MM.1S (cell line): ENCODE data around the gene POMGNT2.

ENCODE experiments used
- DNase-seq: peaks from one replicate; pipeline ENCODE4 v3.0.0-alpha.2; 2015
- H2AFZ ChIP-seq: fragments of 300-600 bp; sonication (generic); 2 replicates; pipeline ENCODE4 v1.6.0; 2016; ENCODE audit warnings: antibody characterized with exemption, low read length
- H3F3A ChIP-seq: fragments of 300-600 bp; sonication (generic); 2 replicates; pipeline ENCODE4 v1.6.1; 2016; ENCODE audit warnings: mild to moderate bottlenecking, antibody characterized with exemption, low read length, moderate library complexity, mixed read lengths; ENCODE audit not compliant: insufficient read depth
- H3K27ac ChIP-seq: fragments of 300-600 bp; sonication (generic); 2 replicates; pipeline ENCODE4 v1.5.1; 2016; ENCODE audit warnings: mild to moderate bottlenecking, low read length
- H3K27me3 ChIP-seq: fragments of 300-600 bp; sonication (generic); replicated peaks from 2 replicates; pipeline ENCODE4 v1.6.0; 2016; ENCODE audit warnings: low read length; ENCODE audit not compliant: insufficient read depth
- H3K36me3 ChIP-seq: fragments of 300-600 bp; sonication (generic); replicated peaks from 2 replicates; pipeline ENCODE4 v1.6.1; 2016; ENCODE audit warnings: mild to moderate bottlenecking, low read length, mixed read lengths; ENCODE audit not compliant: insufficient read depth
- H3K4me1 ChIP-seq: fragments of 300-600 bp; sonication (generic); 2 replicates; pipeline ENCODE4 v1.6.1; 2016; ENCODE audit warnings: low read length, mixed read lengths
- H3K4me2 ChIP-seq: fragments of 300-600 bp; sonication (generic); 2 replicates; pipeline ENCODE4 v1.6.0; 2016; ENCODE audit warnings: low read depth, low read length
- H3K4me3 ChIP-seq: fragments of 300-600 bp; sonication (generic); 2 replicates; pipeline ENCODE4 v1.5.1; 2016; ENCODE audit warnings: low read length, mixed read lengths
- H3K79me2 ChIP-seq: fragments of 300-600 bp; sonication (generic); 2 replicates; pipeline ENCODE4 v1.6.1; 2016; ENCODE audit warnings: mixed run types, low read length, mixed read lengths
- H3K9ac ChIP-seq: fragments of 300-600 bp; sonication (generic); 2 replicates; pipeline ENCODE4 v1.6.1; 2016; ENCODE audit warnings: low read length, mixed read lengths
- H3K9me2 ChIP-seq: fragments of 300-600 bp; sonication (generic); replicated peaks from 2 replicates; pipeline ENCODE4 v1.6.1; 2016; ENCODE audit warnings: mild to moderate bottlenecking, low read length, mixed read lengths; ENCODE audit not compliant: insufficient read depth
- H3K9me3 ChIP-seq: fragments of 300-600 bp; sonication (generic); replicated peaks from 2 replicates; pipeline ENCODE4 v1.6.1; 2016; ENCODE audit warnings: mild to moderate bottlenecking, low read length, mixed read lengths; ENCODE audit not compliant: insufficient read depth
- H4K20me1 ChIP-seq: fragments of 300-600 bp; sonication (generic); 2 replicates; pipeline ENCODE4 v1.6.1; 2016; ENCODE audit warnings: mild to moderate bottlenecking, low read length, moderate library complexity, mixed read lengths; ENCODE audit not compliant: insufficient read depth
- EZH2 ChIP-seq: fragments of 300-600 bp; sonication (generic); optimal IDR thresholded peaks from 2 replicates; pipeline ENCODE3; 2017; ENCODE audit warnings: low read depth, mild to moderate bottlenecking, antibody characterized with exemption, low read length, mixed read lengths
- EZH2phosphoT487 ChIP-seq: fragments of 300-600 bp; sonication (generic); IDR thresholded peaks from 2 replicates; pipeline ENCODE4 v1.6.1; 2018; ENCODE audit warnings: antibody characterized with exemption, low read length
- TF ChIP-seq, protein P1 (sequence below): fragments of 300-600 bp; sonication (generic); IDR thresholded peaks from 2 replicates; pipeline ENCODE4 v1.5.1; 2016; ENCODE audit warnings: antibody characterized with exemption, low read length, mixed read lengths

Gene POMGNT2

DNA sequence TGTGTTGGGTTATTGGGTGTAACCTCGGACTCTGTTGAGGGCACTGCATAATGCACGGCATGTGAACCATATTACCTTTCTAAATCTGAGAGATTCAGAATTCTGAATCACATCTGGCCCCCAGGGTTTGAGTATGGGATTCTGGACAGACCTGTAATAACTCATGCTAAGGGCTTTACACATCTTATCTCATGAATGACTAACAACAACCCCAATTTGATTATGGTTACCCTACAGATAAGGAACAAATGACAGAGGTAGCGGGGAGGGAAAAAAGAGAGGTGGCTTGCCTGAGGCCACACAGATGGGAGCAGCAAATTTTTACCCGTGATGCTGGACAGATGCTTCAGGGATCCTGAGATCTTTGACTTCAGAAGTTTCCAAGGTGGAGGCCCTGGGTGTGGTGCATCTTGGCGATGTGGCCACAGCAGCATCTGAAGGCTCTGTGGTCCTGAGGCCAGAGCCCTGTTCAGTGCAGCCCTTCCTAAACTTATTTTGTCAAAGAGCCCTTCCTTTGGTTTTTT is 43.8 kb downstream of the POMGNT2 start:
- no peaks in the 10 kb centered on the region for H3K27me3 ChIP-seq
- no peak overlapping the region for H3K4me3 ChIP-seq
- no peaks in the 10 kb centered on the region for H3K9me2 ChIP-seq
- H3K36me3 ChIP-seq: no peaks in the 10 kb centered on the region
- no peak overlapping the region for H2AFZ ChIP-seq
- no peak overlapping the region for H3K4me2 ChIP-seq
- no peak overlapping the region for H3K27ac ChIP-seq
- TF ChIP-seq, protein P1, sequence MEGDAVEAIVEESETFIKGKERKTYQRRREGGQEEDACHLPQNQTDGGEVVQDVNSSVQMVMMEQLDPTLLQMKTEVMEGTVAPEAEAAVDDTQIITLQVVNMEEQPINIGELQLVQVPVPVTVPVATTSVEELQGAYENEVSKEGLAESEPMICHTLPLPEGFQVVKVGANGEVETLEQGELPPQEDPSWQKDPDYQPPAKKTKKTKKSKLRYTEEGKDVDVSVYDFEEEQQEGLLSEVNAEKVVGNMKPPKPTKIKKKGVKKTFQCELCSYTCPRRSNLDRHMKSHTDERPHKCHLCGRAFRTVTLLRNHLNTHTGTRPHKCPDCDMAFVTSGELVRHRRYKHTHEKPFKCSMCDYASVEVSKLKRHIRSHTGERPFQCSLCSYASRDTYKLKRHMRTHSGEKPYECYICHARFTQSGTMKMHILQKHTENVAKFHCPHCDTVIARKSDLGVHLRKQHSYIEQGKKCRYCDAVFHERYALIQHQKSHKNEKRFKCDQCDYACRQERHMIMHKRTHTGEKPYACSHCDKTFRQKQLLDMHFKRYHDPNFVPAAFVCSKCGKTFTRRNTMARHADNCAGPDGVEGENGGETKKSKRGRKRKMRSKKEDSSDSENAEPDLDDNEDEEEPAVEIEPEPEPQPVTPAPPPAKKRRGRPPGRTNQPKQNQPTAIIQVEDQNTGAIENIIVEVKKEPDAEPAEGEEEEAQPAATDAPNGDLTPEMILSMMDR: no peak
- TF ChIP-seq EZH2phosphoT487 (no peak), EZH2 (no peak)
- H3K79me2 ChIP-seq: no peaks in the 10 kb centered on the region
- H3F3A ChIP-seq: no peaks in the 10 kb centered on the region
- no peaks in the 10 kb centered on the region for H3K9me3 ChIP-seq
- H3K4me1 ChIP-seq: no peaks in the 10 kb centered on the region
- no peak for DNase-seq
- H4K20me1 ChIP-seq: no peaks in the 10 kb centered on the region
- no peak overlapping the region for H3K9ac ChIP-seq

DNA sequence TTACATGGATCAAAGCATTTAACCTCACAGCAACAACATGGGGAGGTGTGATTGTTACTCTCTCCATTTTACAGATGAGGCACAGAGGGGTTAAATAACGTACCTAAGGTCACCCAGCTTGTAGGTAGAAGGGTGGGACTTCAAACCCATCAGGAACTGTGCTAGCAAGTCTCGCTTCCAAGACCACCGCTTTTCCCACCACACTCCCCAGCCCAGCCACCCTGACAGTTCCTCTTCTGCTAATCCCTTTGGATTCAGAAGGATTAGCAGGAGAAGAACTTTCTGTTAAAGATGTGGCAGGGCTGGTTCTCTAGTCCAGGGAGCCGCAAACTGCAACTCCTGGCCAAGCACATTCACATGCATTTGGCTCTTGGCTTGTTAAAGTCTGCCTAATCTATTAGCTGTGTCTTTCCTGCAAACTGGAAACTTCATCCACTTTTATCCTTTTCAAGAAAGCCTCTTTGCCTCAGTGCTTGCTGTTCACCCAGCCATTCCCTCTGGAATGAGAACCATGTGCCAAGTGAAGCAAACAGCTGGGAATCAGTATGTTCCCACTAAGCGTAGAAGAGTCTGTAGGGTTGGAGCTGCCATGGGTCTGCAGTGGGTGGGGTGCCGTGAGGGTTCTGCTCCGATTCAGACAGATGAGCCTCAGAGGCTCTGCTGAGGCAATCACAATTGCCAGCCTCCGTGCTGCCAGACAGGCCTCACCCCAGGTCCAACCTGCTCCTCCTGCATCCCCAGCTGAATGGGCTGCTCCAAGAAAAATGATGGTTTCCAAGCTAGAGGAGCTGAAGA is 44.6 kb downstream of the POMGNT2 start:
- H3K27me3 ChIP-seq: no peaks in the 10 kb centered on the region
- H3K9ac ChIP-seq: no peak overlapping the region
- H3K4me3 ChIP-seq: no peak overlapping the region
- no peak overlapping the region for H3K27ac ChIP-seq
- H3K9me2 ChIP-seq: no peaks in the 10 kb centered on the region
- no peaks in the 10 kb centered on the region for H3K36me3 ChIP-seq
- DNase-seq: no peak
- H3K79me2 ChIP-seq: no peaks in the 10 kb centered on the region
- no peaks in the 10 kb centered on the region for H3K4me1 ChIP-seq
- H2AFZ ChIP-seq: no peak overlapping the region
- no peaks in the 10 kb centered on the region for H3K9me3 ChIP-seq
- H3F3A ChIP-seq: no peaks in the 10 kb centered on the region
- TF ChIP-seq EZH2phosphoT487: no peak
- TF ChIP-seq, protein P1: no peak
- no peak for TF ChIP-seq EZH2
- H4K20me1 ChIP-seq: no peaks in the 10 kb centered on the region
- H3K4me2 ChIP-seq: no peak overlapping the region

DNA sequence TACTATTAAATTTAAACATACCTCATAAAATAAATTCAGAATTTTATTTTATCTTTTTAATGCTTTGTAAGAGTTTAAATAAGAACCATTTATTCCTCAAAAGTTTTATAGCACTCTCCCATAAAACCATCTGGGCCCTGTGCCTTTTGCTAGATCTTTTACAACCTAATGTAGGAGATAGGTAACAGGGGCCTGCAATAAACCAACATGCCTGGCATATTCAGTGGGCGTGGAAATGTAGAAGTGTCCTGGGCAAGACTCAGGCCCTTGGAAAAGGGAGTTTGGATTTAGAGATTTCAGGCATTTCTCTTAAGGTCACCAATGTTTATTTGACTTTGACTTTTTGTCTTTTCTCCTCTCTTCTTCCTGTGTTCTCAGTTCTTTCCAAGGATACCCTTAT is 46.4 kb downstream of the POMGNT2 start:
- no peaks in the 10 kb centered on the region for H3K9me3 ChIP-seq
- H3K27ac ChIP-seq: no peak overlapping the region
- no peaks in the 10 kb centered on the region for H3K79me2 ChIP-seq
- no peaks in the 10 kb centered on the region for H3K9me2 ChIP-seq
- no peak overlapping the region for H2AFZ ChIP-seq
- no peaks in the 10 kb centered on the region for H3K27me3 ChIP-seq
- TF ChIP-seq EZH2phosphoT487 (no peak), EZH2 (no peak)
- TF ChIP-seq, protein P1: no peak
- no peaks in the 10 kb centered on the region for H3K4me1 ChIP-seq
- no peaks in the 10 kb centered on the region for H3F3A ChIP-seq
- H3K4me2 ChIP-seq: no peak overlapping the region
- no peak overlapping the region for H3K4me3 ChIP-seq
- H3K9ac ChIP-seq: no peak overlapping the region
- H3K36me3 ChIP-seq: no peaks in the 10 kb centered on the region
- no peaks in the 10 kb centered on the region for H4K20me1 ChIP-seq
- no peak for DNase-seq
